Neural progenitor cell (in vitro differentiated cells): ENCODE results near the gene CLIP2. TPM values are rescaled to one million over a fixed set of nuclear protein-coding genes. Genes with fewer than 3 reads are reported as not detected.

Experiments
- DNase-seq: peaks from one replicate; pipeline ENCODE4 v3.0.0-alpha.2; 2016; ENCODE audit warnings: low spot score
- H2AFZ ChIP-seq: fragments of 200-600 bp; sonication (generic); replicated peaks from 2 replicates; pipeline ENCODE4 v1.6.1; 2016; ENCODE audit warnings: antibody characterized with exemption
- H3F3A ChIP-seq: fragments of 200-600 bp; sonication (generic); 2 replicates; pipeline ENCODE4 v1.6.1; 2016; ENCODE audit warnings: antibody characterized with exemption, low read depth
- H3K27ac ChIP-seq: fragments of 200-600 bp; sonication (generic); 2 replicates; pipeline ENCODE4 v1.5.1; 2016; ENCODE audit warnings: mild to moderate bottlenecking
- H3K27me3 ChIP-seq: fragments of 200-600 bp; sonication (generic); 2 replicates; pipeline ENCODE4 v1.6.1; 2016; ENCODE audit warnings: mild to moderate bottlenecking, moderate library complexity
- H3K36me3 ChIP-seq: fragments of 200-600 bp; sonication (generic); 2 replicates; pipeline ENCODE4 v1.5.1; 2016
- H3K4me1 ChIP-seq: fragments of 200-600 bp; sonication (generic); 2 replicates; pipeline ENCODE4 v1.6.1; 2016; ENCODE audit warnings: mixed run types
- H3K4me2 ChIP-seq: fragments of 200-600 bp; sonication (generic); 2 replicates; pipeline ENCODE4 v1.6.1; 2016
- H3K4me3 ChIP-seq: fragments of 200-600 bp; sonication (generic); 2 replicates; pipeline ENCODE4 v1.5.1; 2016
- H3K79me2 ChIP-seq: fragments of 200-600 bp; sonication (generic); 2 replicates; pipeline ENCODE4 v1.6.1; 2016; ENCODE audit warnings: low read depth
- H3K9ac ChIP-seq: fragments of 200-600 bp; sonication (generic); 2 replicates; pipeline ENCODE4 v1.6.1; 2016
- H3K9me3 ChIP-seq: fragments of 200-600 bp; sonication (generic); 2 replicates; pipeline ENCODE4 v1.5.1; 2016; ENCODE audit warnings: low read depth
- H4K20me1 ChIP-seq: fragments of 200-600 bp; sonication (generic); 2 replicates; pipeline ENCODE4 v1.6.1; 2016; ENCODE audit warnings: low read depth
- H3K27ac Mint-ChIP-seq: 3 replicates; pipeline ENCODE4 v1.8.0; 2021; ENCODE audit warnings: mixed read lengths
- H3K27me3 Mint-ChIP-seq: 2 replicates; pipeline ENCODE4 v1.8.0; 2022; ENCODE audit warnings: low read depth, mild to moderate bottlenecking, inconsistent platforms, moderate library complexity, mixed read lengths; ENCODE audit not compliant: insufficient read depth
- H3K36me3 Mint-ChIP-seq: 3 replicates; pipeline ENCODE4 v1.8.0; 2021; ENCODE audit warnings: mixed read lengths
- H3K4me1 Mint-ChIP-seq: 3 replicates; pipeline ENCODE4 v1.8.0; 2021; ENCODE audit warnings: mixed read lengths
- H3K4me3 Mint-ChIP-seq: 3 replicates; pipeline ENCODE4 v1.8.0; 2021; ENCODE audit warnings: mild to moderate bottlenecking, moderate library complexity, mixed read lengths
- H3K9me3 Mint-ChIP-seq: 3 replicates; pipeline ENCODE4 v1.8.0; 2020; ENCODE audit warnings: mixed read lengths
- EZH2 ChIP-seq: fragments of 200-600 bp; sonication (generic); IDR thresholded peaks from 2 replicates; pipeline ENCODE4 v1.6.1; 2017; ENCODE audit warnings: antibody characterized with exemption, mild to moderate bottlenecking, moderate library complexity
- EZH2phosphoT487 ChIP-seq: fragments of 200-600 bp; sonication (generic); IDR thresholded peaks from 2 replicates; pipeline ENCODE4 v1.6.1; 2017; ENCODE audit warnings: antibody characterized with exemption
- total RNA-seq: library from RNA; depleted of rRNA; stranded (reverse); fragments of >200 nt; gene quantifications from 2 replicates; pipeline ENCODE4 v1.2.3, GENCODE V29; 2015; ENCODE audit warnings: low replicate concordance
- TF ChIP-seq, protein P1 (sequence below): fragments of 200-600 bp; sonication (generic); IDR thresholded peaks from 2 replicates; pipeline ENCODE4 v1.5.1; 2017; ENCODE audit warnings: antibody characterized with exemption, mild to moderate bottlenecking

Gene CLIP2
- total RNA-seq, 1 donor from 2014 or later = 7.5 TPM

- H3K4me1 ChIP-seq = peaks cover 13% of the 10 kb centered on the region
- no peak overlapping the region for H3K27ac ChIP-seq
- Mint-ChIP-seq H3K36me3 (peaks cover 7% of the 10 kb centered on the region), H3K27me3 (peaks cover 20% of the 10 kb centered on the region), H3K27ac (no peak overlapping the region), H3K9me3 (peaks cover 2% of the 10 kb centered on the region), H3K4me1 (peaks cover 49% of the 10 kb centered on the region), H3K4me3 (peak overlapping the region; percentile 88)
- H3K4me2 ChIP-seq = peak overlapping the region; percentile 94
- DNase-seq = no peak
- H3K9ac ChIP-seq = no peak overlapping the region
- no peaks in the 10 kb centered on the region for H3K36me3 ChIP-seq
- H4K20me1 ChIP-seq = peaks cover 54% of the 10 kb centered on the region
- H3K27me3 ChIP-seq = peaks cover 48% of the 10 kb centered on the region
- peak overlapping the region; percentile 90 for H3K4me3 ChIP-seq
- H3K79me2 ChIP-seq = peaks cover 37% of the 10 kb centered on the region
- H3K9me3 ChIP-seq = no peaks in the 10 kb centered on the region
- no peak overlapping the region for H2AFZ ChIP-seq
- peaks cover 12% of the 10 kb centered on the region for H3F3A ChIP-seq
- TF ChIP-seq, protein P1, sequence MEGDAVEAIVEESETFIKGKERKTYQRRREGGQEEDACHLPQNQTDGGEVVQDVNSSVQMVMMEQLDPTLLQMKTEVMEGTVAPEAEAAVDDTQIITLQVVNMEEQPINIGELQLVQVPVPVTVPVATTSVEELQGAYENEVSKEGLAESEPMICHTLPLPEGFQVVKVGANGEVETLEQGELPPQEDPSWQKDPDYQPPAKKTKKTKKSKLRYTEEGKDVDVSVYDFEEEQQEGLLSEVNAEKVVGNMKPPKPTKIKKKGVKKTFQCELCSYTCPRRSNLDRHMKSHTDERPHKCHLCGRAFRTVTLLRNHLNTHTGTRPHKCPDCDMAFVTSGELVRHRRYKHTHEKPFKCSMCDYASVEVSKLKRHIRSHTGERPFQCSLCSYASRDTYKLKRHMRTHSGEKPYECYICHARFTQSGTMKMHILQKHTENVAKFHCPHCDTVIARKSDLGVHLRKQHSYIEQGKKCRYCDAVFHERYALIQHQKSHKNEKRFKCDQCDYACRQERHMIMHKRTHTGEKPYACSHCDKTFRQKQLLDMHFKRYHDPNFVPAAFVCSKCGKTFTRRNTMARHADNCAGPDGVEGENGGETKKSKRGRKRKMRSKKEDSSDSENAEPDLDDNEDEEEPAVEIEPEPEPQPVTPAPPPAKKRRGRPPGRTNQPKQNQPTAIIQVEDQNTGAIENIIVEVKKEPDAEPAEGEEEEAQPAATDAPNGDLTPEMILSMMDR = no peak
- no peak for TF ChIP-seq EZH2phosphoT487
- TF ChIP-seq EZH2 = no peak
These were observed 1.8 kb downstream of the CLIP2 start for GRCh38 chr7:74290981-74291441.

GRCh38 chr7:74291535-74291934, 2.3 kb downstream of the CLIP2 start:
- Histone ChIP-seq H4K20me1 (peaks cover 54% of the 10 kb centered on the region), H3K79me2 (peaks cover 39% of the 10 kb centered on the region), H3K36me3 (no peaks in the 10 kb centered on the region), H3K9ac (no peak overlapping the region), H3K4me1 (peaks cover 13% of the 10 kb centered on the region), H2AFZ (no peak overlapping the region), H3K9me3 (no peaks in the 10 kb centered on the region), H3K27ac (no peak overlapping the region), H3K27me3 (peaks cover 44% of the 10 kb centered on the region), H3K4me2 (no peak overlapping the region), H3F3A (peaks cover 12% of the 10 kb centered on the region), H3K4me3 (no peak overlapping the region)
- Mint-ChIP-seq H3K4me3 (peak overlapping the region; percentile 88), H3K27ac (no peak overlapping the region), H3K4me1 (peaks cover 49% of the 10 kb centered on the region), H3K36me3 (peaks cover 8% of the 10 kb centered on the region), H3K9me3 (peaks cover 2% of the 10 kb centered on the region), H3K27me3 (peaks cover 20% of the 10 kb centered on the region)
- DNase-seq = no peak
- TF ChIP-seq, protein P1 = no peak
- no peak for TF ChIP-seq EZH2phosphoT487
- no peak for TF ChIP-seq EZH2

GRCh38 chr7:74292757-74293576, 3.8 kb downstream of the CLIP2 start:
- Mint-ChIP-seq H3K9me3 (peaks cover 2% of the 10 kb centered on the region), H3K27ac (peak overlapping the region; percentile 63), H3K4me3 (peak overlapping the region; percentile 37), H3K36me3 (peaks cover 9% of the 10 kb centered on the region), H3K27me3 (peaks cover 20% of the 10 kb centered on the region), H3K4me1 (peaks cover 48% of the 10 kb centered on the region)
- Histone ChIP-seq H3K4me2 (peak overlapping the region; percentile 27), H3K4me3 (no peak overlapping the region), H3K27ac (no peak overlapping the region), H3K9me3 (no peaks in the 10 kb centered on the region), H3K27me3 (peaks cover 30% of the 10 kb centered on the region), H3K79me2 (peaks cover 39% of the 10 kb centered on the region), H3F3A (peaks cover 12% of the 10 kb centered on the region), H2AFZ (no peak overlapping the region), H3K9ac (no peak overlapping the region), H3K4me1 (peaks cover 13% of the 10 kb centered on the region), H3K36me3 (no peaks in the 10 kb centered on the region), H4K20me1 (peaks cover 60% of the 10 kb centered on the region)
- no peak for DNase-seq
- TF ChIP-seq, protein P1 = no peak
- TF ChIP-seq EZH2phosphoT487 (no peak), EZH2 (no peak)
